GM15510 (cell line): ENCODE data around the gene PDP2.

Experiments used
- POLR2A ChIP-seq: IDR thresholded peaks from 3 replicates; pipeline ENCODE4 v1.6.1; 2011; ENCODE audit warnings: borderline replicate concordance; ENCODE audit not compliant: insufficient read length; ENCODE audit errors: extremely low read depth

Gene PDP2

GRCh38 chr16:66880288-66881013, at the start of gene PDP2:
PDP2 (plus strand) TSS chr16:66880515; CDS start chr16:66884285, 3,770 bp downstream.
- peak; percentile 67 for TF ChIP-seq POLR2A

GRCh38 chr16:66832190-66832589, 48.1 kb upstream of the PDP2 start:
- no peak for TF ChIP-seq POLR2A

- TF ChIP-seq POLR2A, result no peak
Measured at GRCh38 chr16:66832661-66833305, 47.5 kb upstream of the PDP2 start.

GRCh38 chr16:66834746-66835145, 45.6 kb upstream of the PDP2 start:
- TF ChIP-seq POLR2A, result no peak

GRCh38 chr16:66840883-66841282, 39.4 kb upstream of the PDP2 start:
- no peak for TF ChIP-seq POLR2A

GRCh38 chr16:66841366-66841765, 38.9 kb upstream of the PDP2 start:
- no peak for TF ChIP-seq POLR2A

- TF ChIP-seq POLR2A, result no peak
Measured at GRCh38 chr16:66842765-66843164, 37.5 kb upstream of the PDP2 start.

GRCh38 chr16:66843191-66843590, 37.1 kb upstream of the PDP2 start:
- no peak for TF ChIP-seq POLR2A

- no peak for TF ChIP-seq POLR2A
Measured at GRCh38 chr16:66844009-66844341, 36.3 kb upstream of the PDP2 start.

- no peak for TF ChIP-seq POLR2A
Measured at GRCh38 chr16:66844342-66845079, 35.8 kb upstream of the PDP2 start, which contains the start of gene CA7. CA7 (plus strand) TSS chr16:66844414; CDS start chr16:66844488, 74 bp downstream.

GRCh38 chr16:66845080-66845410, 35.3 kb upstream of the PDP2 start:
- no peak for TF ChIP-seq POLR2A

- no peak for TF ChIP-seq POLR2A
Measured at GRCh38 chr16:66845791-66846221, 34.5 kb upstream of the PDP2 start.

GRCh38 chr16:66846266-66846665, 34.0 kb upstream of the PDP2 start:
- no peak for TF ChIP-seq POLR2A

- TF ChIP-seq POLR2A, result no peak
Measured at GRCh38 chr16:66846831-66847230, 33.5 kb upstream of the PDP2 start.

- no peak for TF ChIP-seq POLR2A
Measured at GRCh38 chr16:66847533-66848067, 32.7 kb upstream of the PDP2 start.
